K562 (cell line): ENCODE results near the gene RLN2. TPM values are rescaled to one million over a fixed set of nuclear protein-coding genes. Genes with fewer than 3 reads are reported as not detected.

Source experiments
- ATAC-seq: fragments of 200-7000 bp; cut with Tn5 transposase; 3 replicates; pipeline ENCODE4 v1.9.1; 2020; ENCODE audit warnings: moderate library complexity
- BruUV-seq: library from RNA; stranded (reverse); fragments of 400-500 nt; replicated peaks from 2 replicates; lab custom pipeline; 2021; lab: Mats Ljungman, UMichigan
- CTCF ChIA-PET: fragments of 300-600 bp; formaldehyde crosslinking; extraction: SDS; loops from one replicate; lab custom pipeline; 2021; ENCODE audit warnings: low intra/inter-chr PET ratio; lab: Yijun Ruan, JAX
- POLR2A ChIA-PET: fragments of 300-600, 350-650 bp; sonication (Branson Sonifier 250); formaldehyde crosslinking; extraction: SDS; loops from one replicate; lab custom pipeline; 2021; ENCODE audit warnings: antibody characterized with exemption, inconsistent platforms; lab: Yijun Ruan, JAX
- DNase-seq, 4 experiments: peaks; one replicate each; pipeline versions ENCODE4 v3.0.0 to v3.0.0-alpha.2; 2011 to 2018; ENCODE audit warnings: low spot score in 3 of 4, mixed read lengths in 3 of 4; ENCODE audit errors: extremely low read depth in 1 of 4
- FAIRE-seq: peaks from 2 replicates; lab custom pipeline; 2011; peaks lifted over from hg19 to GRCh38; lab: Jason Lieb, UNC
- H2AFZ ChIP-seq: 2 replicates; pipeline ENCODE4 v1.6.0; 2011; ENCODE audit warnings: low read depth, low read length, control low read depth, inconsistent platforms
- H3K27ac ChIP-seq: fragments of 200-600 bp; 3 replicates; pipeline ENCODE4 v1.8.0; 2011; ENCODE audit warnings: low read depth, mild to moderate bottlenecking, control low read depth, inconsistent platforms, low read length, moderate library complexity, mixed read lengths; ENCODE audit errors: extremely low read depth
- H3K27me3 ChIP-seq, 2 experiments: fragments of 300-600 bp in 1 of 2; 2 replicates in 1 of 2; 3 replicates in 1 of 2; pipeline versions ENCODE4 v1.6.0 to v1.8.0; 2011; ENCODE audit warnings: inconsistent platforms in 2 of 2, low read length in 2 of 2, mild to moderate bottlenecking in 1 of 2, mixed read lengths in 1 of 2, moderate library complexity in 1 of 2; ENCODE audit not compliant: control insufficient read depth in 2 of 2, insufficient read depth in 2 of 2
- H3K36me3 ChIP-seq: fragments of 300-600 bp; 3 replicates; pipeline ENCODE4 v1.8.0; 2011; ENCODE audit warnings: mild to moderate bottlenecking, low read length, inconsistent platforms; ENCODE audit not compliant: control insufficient read depth, insufficient read depth
- H3K4me1 ChIP-seq, 2 experiments: fragments of 200-600 bp in 1 of 2; replicated peaks in 1 of 2; 2 replicates in 1 of 2; 3 replicates in 1 of 2; pipeline versions ENCODE4 v1.5.1 to v1.8.0; 2011; ENCODE audit warnings: inconsistent platforms in 2 of 2, low read length in 2 of 2, mild to moderate bottlenecking in 1 of 2, mixed read lengths in 1 of 2, moderate library complexity in 1 of 2; ENCODE audit not compliant: control insufficient read depth in 2 of 2, insufficient read depth in 2 of 2
- H3K4me2 ChIP-seq: 2 replicates; pipeline ENCODE4 v1.6.1; 2011; ENCODE audit warnings: low read length, control low read depth, inconsistent platforms, mixed read lengths; ENCODE audit not compliant: insufficient read depth
- H3K4me3 ChIP-seq: fragments of 200-600 bp; sonication (generic), shearing (Covaris generic); 2 replicates; pipeline ENCODE4 v1.5.1; 2016; ENCODE audit warnings: control low read depth, inconsistent platforms
- H3K79me2 ChIP-seq: fragments of 200-600 bp; 3 replicates; pipeline ENCODE4 v1.8.0; 2011; ENCODE audit warnings: low read length, inconsistent platforms; ENCODE audit not compliant: control insufficient read depth, insufficient read depth
- H3K9ac ChIP-seq, 2 experiments: 2 replicates each; pipeline versions ENCODE4 v1.6.0 to v1.6.1; 2011; ENCODE audit warnings: low read depth in 2 of 2, low read length in 2 of 2, control low read depth in 1 of 2, inconsistent platforms in 1 of 2, mild to moderate bottlenecking in 1 of 2, mixed read lengths in 1 of 2; ENCODE audit not compliant: insufficient read depth in 1 of 2
- H3K9me1 ChIP-seq: one replicate; pipeline ENCODE4 v1.6.0; 2011; ENCODE audit warnings: inconsistent platforms, mild to moderate bottlenecking, low read length, moderate library complexity; ENCODE audit not compliant: control insufficient read depth, insufficient read depth
- H3K9me3 ChIP-seq: replicated peaks from 2 replicates; pipeline ENCODE4 v1.5.1; 2011; ENCODE audit warnings: low read depth, low read length, inconsistent platforms; ENCODE audit not compliant: control insufficient read depth, insufficient read depth
- H4K20me1 ChIP-seq: replicated peaks from 2 replicates; pipeline ENCODE4 v1.6.1; 2011; ENCODE audit warnings: low read length, inconsistent platforms, mixed read lengths; ENCODE audit not compliant: control insufficient read depth, insufficient read depth
- ATF1 ChIP-seq, 2 experiments: fragments of 450-650 bp in 1 of 2; IDR thresholded peaks; 2 replicates each; pipeline ENCODE4 v1.6.1; 2016; ENCODE audit warnings: missing compliant biosample characterization in 1 of 2, missing genetic modification characterization in 1 of 2
- HSF4 ChIP-seq: fragments of 250-450 bp; sonication (Bioruptor Pico); IDR thresholded peaks from 2 replicates; pipeline ENCODE4 v2.1.2; 2022; ENCODE audit warnings: mild to moderate bottlenecking, moderate library complexity, borderline replicate concordance
- KAT7 ChIP-seq: sonication (generic); formaldehyde crosslinking; IDR thresholded peaks from 2 replicates; pipeline ENCODE4 v1.8.0; 2022; ENCODE audit warnings: missing genetic modification reagents, mild to moderate bottlenecking, borderline replicate concordance
- PHF21A ChIP-seq: fragments of 450-650 bp; IDR thresholded peaks from 2 replicates; pipeline ENCODE4 v1.6.1; 2017; ENCODE audit warnings: low read depth, borderline replicate concordance
- PRMT5 ChIP-seq: sonication (generic); formaldehyde crosslinking; IDR thresholded peaks from 2 replicates; pipeline ENCODE4 v1.5.0; 2020; ENCODE audit warnings: missing genetic modification reagents
- SMC3 ChIP-seq: conservative IDR thresholded peaks from 2 replicates; pipeline ENCODE4 v1.6.1; 2011; ENCODE audit warnings: low read depth, low read length, improper control_type of control experiment; ENCODE audit not compliant: insufficient read depth
- STAT5B ChIP-seq: fragments of 250-450 bp; sonication (Bioruptor Pico); IDR thresholded peaks from 2 replicates; pipeline ENCODE4 v1.8.0; 2021; ENCODE audit warnings: mild to moderate bottlenecking, inconsistent platforms
- TSC22D4 ChIP-seq: fragments of 450-650 bp; IDR thresholded peaks from 2 replicates; pipeline ENCODE4 v1.6.1; 2016; ENCODE audit warnings: missing genetic modification characterization, missing biosample characterization, control low read depth
- ZNF311 ChIP-seq: fragments of 250-450 bp; sonication (Bioruptor Pico); IDR thresholded peaks from 2 replicates; pipeline ENCODE4 v1.4.0; 2020; ENCODE audit warnings: mild to moderate bottlenecking, moderate library complexity
- WGBS: fragments of 100-300 bp; shearing (Covaris generic); methylation state at CpG from one replicate; pipeline ENCODE4 v1.1.6; 2016; ENCODE audit warnings: low coverage, mixed read lengths; ENCODE audit not compliant: insufficient coverage; ENCODE audit errors: missing lambda C conversion rate; 5-methylcytosine and 5-hydroxymethylcytosine counted together
- in situ Hi-C: fragments of 300-500 bp; cut with MboI; formaldehyde crosslinking; loops from 4 replicates; pipeline ENCODE4 v1.15.0; 2018; ENCODE audit warnings: inconsistent platforms, mixed read lengths
- intact Hi-C: fragments of 100-400 bp; cut with micrococcal nuclease; formaldehyde crosslinking; loops from 2 replicates; pipeline ENCODE4 v1.14.2; 2022
- polyA plus RNA-seq, 8 experiments: library from polyadenylated mRNA; depleted of rRNA in 4 of 8; stranded (reverse) in 5 of 8; unstranded in 3 of 8; fragments of >200 nt; fragmentation: Nextera tagmentation in 2 of 8; fragmentation: Illumina TruSeq in 1 of 8; extraction: Ambion mirVana in 2 of 8; extraction: Trizol in 1 of 8; gene quantifications; 2 replicates each; pipeline versions ENCODE4 v1.2.1 to v1.2.3, GENCODE V29; 2011 to 2014; ENCODE audit warnings: inconsistent platforms in 1 of 8, missing spikeins in 1 of 8
- total RNA-seq, 7 experiments: library from RNA; depleted of rRNA in 6 of 7; stranded (reverse); fragments of >200 nt in 6 of 7; fragmentation: Illumina TruSeq in 2 of 7; extraction: Trizol in 2 of 7; gene quantifications; 2 replicates each; pipeline versions ENCODE4 v1.2.1 to v1.2.3, GENCODE V29; 2011 to 2021; ENCODE audit warnings: low replicate concordance in 1 of 7
- TF ChIP-seq, protein P1 (sequence below), 2 experiments: IDR thresholded peaks; 2 replicates each; pipeline ENCODE4 v1.6.1; 2011; ENCODE audit warnings: borderline replicate concordance in 1 of 2, control low read depth in 1 of 2, low read depth in 1 of 2, low read length in 1 of 2, mild to moderate bottlenecking in 1 of 2, mixed read lengths in 1 of 2, moderate library complexity in 1 of 2; ENCODE audit not compliant: insufficient read depth in 1 of 2, insufficient read length in 1 of 2, poor library complexity in 1 of 2, severe bottlenecking in 1 of 2; ENCODE audit errors: extremely low read depth in 1 of 2
- TF ChIP-seq, protein P2 (sequence below): conservative IDR thresholded peaks from 2 replicates; pipeline ENCODE4 v1.6.1; 2011; ENCODE audit warnings: low read depth, mild to moderate bottlenecking, low read length; ENCODE audit not compliant: control insufficient read depth
- TF ChIP-seq, protein P3 (sequence below): fragments of 250-450 bp; sonication (Bioruptor Pico); IDR thresholded peaks from 2 replicates; pipeline ENCODE4 v1.8.0; 2022; ENCODE audit warnings: moderate library complexity, mild to moderate bottlenecking, inconsistent platforms

Gene RLN2
- total and polyA plus RNA-seq, 9 of the 15 experiments (the other 6 are each of a cell fraction or from before 2014, with no cell fraction given), result 0.08 to 0.17 TPM; not detected in 7

DNA sequence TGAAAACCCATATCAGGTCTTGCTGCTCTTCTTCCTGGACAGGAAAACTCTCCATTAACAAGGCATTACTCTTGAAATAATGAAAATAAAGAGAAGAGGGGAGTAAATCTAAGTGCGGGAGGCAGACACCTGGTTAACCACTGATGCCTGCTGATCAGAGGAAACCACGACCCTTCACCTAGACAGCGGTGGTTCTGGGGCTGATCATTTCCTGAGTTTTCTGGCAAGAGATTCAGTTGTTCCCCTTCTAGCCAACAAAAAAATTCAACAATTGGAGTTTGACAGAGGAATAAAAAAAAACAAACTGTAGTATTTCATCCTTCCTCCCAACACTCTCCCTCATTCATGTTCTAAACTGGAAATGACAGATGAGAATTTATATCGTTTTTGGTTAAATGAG lies 3.0 kb downstream of the RLN2 start:
- ChIA-PET POLR2A (no interaction called here), CTCF (no interaction called here)
- no peaks in the 10 kb centered on the region for H3K9me3 ChIP-seq
- no TSS peak for BruUV-seq
- no peaks in the 10 kb centered on the region; a peak in 1 of 5 replicates for H3K4me1 ChIP-seq
- no peaks in the 10 kb centered on the region for H4K20me1 ChIP-seq
- no peak overlapping the region for H3K4me3 ChIP-seq
- intact Hi-C loops (no loop called here), in situ Hi-C loops (loop anchor here (5.0 kb wide), 1 partner anchor 36 kb away; the partner anchor contains the start of gene RLN1)
- no peak overlapping the region for H3K27ac ChIP-seq
- no peaks in the 10 kb centered on the region for H3K9me1 ChIP-seq
- no peaks in the 10 kb centered on the region for H3K79me2 ChIP-seq
- FAIRE-seq (no peak), ATAC-seq (no peak), DNase-seq (no peak)
- WGBS, result 0% methylated on average over 4 of the region's 4 CpGs
- H2AFZ ChIP-seq, result no peak overlapping the region
- no peak for TF ChIP-seq HSF4 (CRISPR knock-in tag)
- TF ChIP-seq STAT5B, result no peak
- H3K9ac ChIP-seq, result no peak overlapping the region
- H3K36me3 ChIP-seq, result no peaks in the 10 kb centered on the region
- H3K27me3 ChIP-seq, result no peaks in the 10 kb centered on the region
- no peak overlapping the region for H3K4me2 ChIP-seq

DNA sequence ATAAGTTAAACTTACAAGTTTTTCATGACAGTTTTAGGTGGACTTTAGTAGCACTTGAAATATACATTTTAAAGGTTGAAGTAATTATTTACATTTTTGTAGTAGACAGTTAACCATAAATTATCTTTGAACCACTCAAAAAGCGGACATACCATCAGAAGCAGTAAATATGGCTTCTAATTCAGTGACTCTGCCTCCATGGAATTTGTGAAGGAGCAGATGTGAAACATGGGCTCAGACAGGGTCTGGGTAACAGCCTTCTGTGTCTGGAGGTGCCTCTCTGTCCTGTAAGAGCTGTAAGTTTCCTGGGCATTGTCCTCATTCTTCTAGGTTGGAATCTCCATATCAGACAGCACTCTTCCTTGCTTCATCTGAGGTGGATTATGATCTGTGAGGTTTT lies 12.4 kb downstream of the RLN2 start:
- no peak overlapping the region for H3K9ac ChIP-seq
- POLR2A ChIA-PET, result no interaction called here
- CTCF ChIA-PET, result no interaction called here
- no peaks in the 10 kb centered on the region for H3K9me3 ChIP-seq
- H3K4me2 ChIP-seq, result no peak overlapping the region
- 0% methylated on average over 1 of the region's 1 CpG for WGBS
- H3K9me1 ChIP-seq, result no peaks in the 10 kb centered on the region
- no peaks in the 10 kb centered on the region for H4K20me1 ChIP-seq
- FAIRE-seq (no peak), ATAC-seq (no peak), DNase-seq (no peak)
- H3K4me1 ChIP-seq, result no peaks in the 10 kb centered on the region
- no peaks in the 10 kb centered on the region for H3K36me3 ChIP-seq
- in situ Hi-C loops, result no loop called here
- H2AFZ ChIP-seq, result no peak overlapping the region
- intact Hi-C loops, result no loop called here
- H3K4me3 ChIP-seq, result no peak overlapping the region
- H3K79me2 ChIP-seq, result no peaks in the 10 kb centered on the region
- H3K27me3 ChIP-seq, result no peaks in the 10 kb centered on the region
- BruUV-seq, result no TSS peak
- H3K27ac ChIP-seq, result no peak overlapping the region
- TF ChIP-seq, protein P1, sequence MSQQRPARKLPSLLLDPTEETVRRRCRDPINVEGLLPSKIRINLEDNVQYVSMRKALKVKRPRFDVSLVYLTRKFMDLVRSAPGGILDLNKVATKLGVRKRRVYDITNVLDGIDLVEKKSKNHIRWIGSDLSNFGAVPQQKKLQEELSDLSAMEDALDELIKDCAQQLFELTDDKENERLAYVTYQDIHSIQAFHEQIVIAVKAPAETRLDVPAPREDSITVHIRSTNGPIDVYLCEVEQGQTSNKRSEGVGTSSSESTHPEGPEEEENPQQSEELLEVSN (IDR thresholded peaks at IDR 0.05; ENCODE audit: borderline replicate concordance in 1 of 2, extremely low read depth in 1 of 2, insufficient read depth in 1 of 2, insufficient read length in 1 of 2, low read depth in 1 of 2, low read length in 1 of 2, poor library complexity in 1 of 2, severe bottlenecking in 1 of 2), result no peak
- TF ChIP-seq KAT7 (CRISPR knock-in tag) (no peak), ZNF311 (no peak), ATF1 (CRISPR knock-in tag; IDR thresholded peaks at IDR 0.05) (no peak), ATF1 (tag; IDR thresholded peaks at IDR 0.05) (no peak), SMC3 (no peak), PRMT5 (CRISPR knock-in tag) (no peak), TSC22D4 (tag) (no peak), PHF21A (no peak)
- TF ChIP-seq, protein P2, sequence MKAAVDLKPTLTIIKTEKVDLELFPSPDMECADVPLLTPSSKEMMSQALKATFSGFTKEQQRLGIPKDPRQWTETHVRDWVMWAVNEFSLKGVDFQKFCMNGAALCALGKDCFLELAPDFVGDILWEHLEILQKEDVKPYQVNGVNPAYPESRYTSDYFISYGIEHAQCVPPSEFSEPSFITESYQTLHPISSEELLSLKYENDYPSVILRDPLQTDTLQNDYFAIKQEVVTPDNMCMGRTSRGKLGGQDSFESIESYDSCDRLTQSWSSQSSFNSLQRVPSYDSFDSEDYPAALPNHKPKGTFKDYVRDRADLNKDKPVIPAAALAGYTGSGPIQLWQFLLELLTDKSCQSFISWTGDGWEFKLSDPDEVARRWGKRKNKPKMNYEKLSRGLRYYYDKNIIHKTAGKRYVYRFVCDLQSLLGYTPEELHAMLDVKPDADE, result no peak
- TF ChIP-seq, protein P3, sequence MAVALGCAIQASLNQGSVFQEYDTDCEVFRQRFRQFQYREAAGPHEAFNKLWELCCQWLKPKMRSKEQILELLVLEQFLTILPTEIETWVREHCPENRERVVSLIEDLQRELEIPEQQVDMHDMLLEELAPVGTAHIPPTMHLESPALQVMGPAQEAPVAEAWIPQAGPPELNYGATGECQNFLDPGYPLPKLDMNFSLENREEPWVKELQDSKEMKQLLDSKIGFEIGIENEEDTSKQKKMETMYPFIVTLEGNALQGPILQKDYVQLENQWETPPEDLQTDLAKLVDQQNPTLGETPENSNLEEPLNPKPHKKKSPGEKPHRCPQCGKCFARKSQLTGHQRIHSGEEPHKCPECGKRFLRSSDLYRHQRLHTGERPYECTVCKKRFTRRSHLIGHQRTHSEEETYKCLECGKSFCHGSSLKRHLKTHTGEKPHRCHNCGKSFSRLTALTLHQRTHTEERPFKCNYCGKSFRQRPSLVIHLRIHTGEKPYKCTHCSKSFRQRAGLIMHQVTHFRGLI (CRISPR knock-in tag), result no peak
